Heart right ventricle (tissue), 16 donors: ENCODE results near the gene AGFG1. TPM values are rescaled to one million over a fixed set of nuclear protein-coding genes. Genes with fewer than 3 reads are reported as not detected.

Experiments
- ATAC-seq, 8 donors: fragments of 200-7000 bp; cut with Tn5 transposase; one replicate each; pipeline ENCODE4 v1.9.1; 2020; ENCODE audit warnings: mild to moderate bottlenecking in 8 of 8, moderate library complexity in 8 of 8, moderate number of reproducible peaks in 1 of 8
- DNase-seq, 2 donors: peaks; one replicate each; pipeline ENCODE4 v3.0.0-alpha.2; 2020
- H3K27ac ChIP-seq, 10 donors: fragments of 200-600 bp; sonication (generic) in 2 of 10; one replicate each; pipeline versions ENCODE4 v1.5.0 to v1.8.0; 2020 to 2022; ENCODE audit warnings: mild to moderate bottlenecking in 3 of 10
- H3K27me3 ChIP-seq, 7 donors: fragments of 200-600 bp; one replicate each; pipeline ENCODE4 v1.8.0; 2021 to 2022; ENCODE audit warnings: mild to moderate bottlenecking in 2 of 7
- H3K36me3 ChIP-seq, 9 donors: fragments of 200-600 bp; sonication (generic) in 1 of 9; one replicate each; pipeline versions ENCODE4 v1.5.0 to v1.8.0; 2020 to 2022; ENCODE audit warnings: mild to moderate bottlenecking in 2 of 9
- H3K4me1 ChIP-seq, 9 donors: fragments of 200-600 bp; sonication (generic) in 1 of 9; one replicate each; pipeline versions ENCODE4 v1.5.0 to v1.8.0; 2020 to 2022; ENCODE audit warnings: mild to moderate bottlenecking in 4 of 9
- H3K4me3 ChIP-seq, 10 donors: fragments of 200-600 bp; sonication (generic) in 2 of 10; one replicate each; pipeline versions ENCODE4 v1.5.0 to v1.8.0; 2020 to 2022; ENCODE audit warnings: mild to moderate bottlenecking in 7 of 10, moderate library complexity in 2 of 10
- H3K9me3 ChIP-seq, 11 donors: fragments of 200-600 bp in 10 of 11; sonication (generic) in 2 of 11; one replicate each; pipeline versions ENCODE4 v1.5.0 to v1.8.0; 2013 to 2022; ENCODE audit warnings: mild to moderate bottlenecking in 2 of 11, control low read depth in 1 of 11, moderate library complexity in 1 of 11
- CTCF ChIP-seq, 9 donors: fragments of 200-600 bp; sonication (generic) in 2 of 9; IDR thresholded peaks; one replicate each; pipeline versions ENCODE4 v1.5.0 to v1.8.0; 2021 to 2022; ENCODE audit warnings: antibody characterized with exemption in 9 of 9, mild to moderate bottlenecking in 5 of 9, moderate library complexity in 1 of 9
- WGBS, 2 donors: extraction: QIAGEN DNeasy Blood & Tissue Kit; methylation state at CpG; one replicate each; pipeline ENCODE4 v1.1.7; 2013; ENCODE audit warnings: inconsistent platforms in 1 of 2; 5-methylcytosine and 5-hydroxymethylcytosine counted together
- intact Hi-C, 10 donors: fragments of 100-400 bp; cut with DNase I; formaldehyde crosslinking; loops; one replicate each; pipeline versions ENCODE4 v1.11.1 to v1.14.2; 2022
- long read RNA-seq, 3 donors: library from polyadenylated mRNA; unstranded; transcript quantifications; one replicate each; pipeline ENCODE4 v2.0.0, GENCODE V29; 2020 to 2021
- polyA plus RNA-seq, 2 donors: library from polyadenylated mRNA; stranded (reverse); fragments of 200-250 nt; gene quantifications; one replicate each; pipeline ENCODE4 v1.2.3, GENCODE V29; 2013
- total RNA-seq, 10 donors: library from RNA; stranded (reverse); fragmentation: NEBNext Ultra II Directional in 3 of 10; extraction: Animal tissue kit (Norgen Biotek cat#: 25700) in 3 of 10; gene quantifications; one replicate each; pipeline versions ENCODE4 v1.2.1 to v1.2.4, GENCODE V29; 2021 to 2023
- donor health status: Arrhythmogenic right ventricular cardiomyopathy.
- donor health status: ischemic (EF 13 %, LVEDD 7.1; RV severe dilation, severe dysfunction).
- donor health status: healthy with polysubstance abuse.
- donor health status: DM: no; HTN: yes; CAD: no.
- donor health status: DM: no; HTN: no; CAD: no.
- donor health status: ischemic (EF 25% LVEDD 6.9; RV normal size, moderate dysfunction).
- donor health status: ischemic (EF 25% LVEDD 5.7; RV mildly dilated, moderate dysfunction).
- donor health status: healthy.
- donor health status: DM: yes; HTN: yes; CAD: no.
- donor health status: Ischemic cardiomyopathy.
- donor health status: ischemic (EF 35%, LVEDD 5.7; RV mildly dilated, moderate dysfunction).
- donor health status: nonischemic (EF 11% LVEDD 7.7; RV severe dilation, severe dysfunction).
- donor health status: DM: yes; HTN: yes; CAD: no.
- donor health status: PGD.
- donor health status: ischemic (EF 29% LVEDD 5.4; RV normal size, mild dysfunction).
- donor health status: nonischemic (EF 23%, LVEDD 6.1; RV moderate dilation, normal function).

Gene AGFG1
- 10 to 100 TPM; 52.8 to 77.9 (median 59.0) TPM for total RNA-seq
- polyA plus RNA-seq = 10 to 100 TPM; 14.1 to 42.1 TPM
- long read RNA-seq, donor 1, full-length matches to known transcripts = 12 of 58 reads
- long read RNA-seq, donor 1, partial matches to known transcripts = 1 of 58 reads
- long read RNA-seq, donor 1, other reads (novel, unspliced or antisense) = 45 of 58 reads
- long read RNA-seq, donor 2, full-length matches to known transcripts = 8 of 46 reads
- long read RNA-seq, donor 2, partial matches to known transcripts = 5 of 46 reads
- long read RNA-seq, donor 2, other reads (novel, unspliced or antisense) = 33 of 46 reads
- long read RNA-seq, donor 3, partial matches to known transcripts = 5 of 10 reads
- long read RNA-seq, donor 3, other reads (novel, unspliced or antisense) = 5 of 10 reads

GRCh38 chr2:227471924-227472264, at the start of gene AGFG1:
AGFG1 (plus strand) TSS chr2:227472156; CDS start chr2:227472422, 266 bp downstream.
- H3K36me3 ChIP-seq = peaks cover 0 to 3% (median 0%) of the 10 kb centered on the region in 9 donors
- peak within 1 kb of the TSS; percentile 82 to 99 (median 92) for H3K4me3 ChIP-seq
- no peaks in the 10 kb centered on the region for H3K9me3 ChIP-seq
- peak within 1 kb of the TSS; percentile 41 to 96 (median 86) for H3K27ac ChIP-seq
- TF ChIP-seq CTCF (IDR thresholded peaks at IDR 0.05) = peak; percentile 99 to 100 (median 99)
- H3K4me1 ChIP-seq = peaks cover 9 to 43% (median 29%) of the 10 kb centered on the region in 9 donors
- DNase-seq (peak; percentile 82 to 87), ATAC-seq (peak; percentile 81 to 96 (median 92))
- H3K27me3 ChIP-seq = no peaks in the 10 kb centered on the region
- 0 to 1% methylated on average over 23 to 28 of the region's 28 CpGs for WGBS, 2 donors
- intact Hi-C loops = loop anchor here in 8 of 10 donors (2.0 to 10.0 kb wide), 9 partner anchors 40 to 295 kb away; no protein-coding TSS in a partner anchor

- Histone ChIP-seq H3K36me3 (no peaks in the 10 kb centered on the region), H3K4me1 (peaks cover 0 to 2% (median 0%) of the 10 kb centered on the region in 9 donors), H3K9me3 (no peaks in the 10 kb centered on the region), H3K27me3 (peaks cover 0 to 2% (median 0%) of the 10 kb centered on the region in 7 donors), H3K27ac (no peak overlapping the region), H3K4me3 (no peak overlapping the region)
- intact Hi-C loops = no loop called here
- no peak for ATAC-seq
- no peak for DNase-seq
- no peak for TF ChIP-seq CTCF (IDR thresholded peaks at IDR 0.05)
- 69 to 77% methylated on average over 10 of the region's 10 CpGs for WGBS, 2 donors
These were observed 48.1 kb upstream of the AGFG1 start for GRCh38 chr2:227423656-227424499.

- intact Hi-C loops = no loop called here
- TF ChIP-seq CTCF (IDR thresholded peaks at IDR 0.05) = no peak
These were observed 43.1 kb upstream of the AGFG1 start for GRCh38 chr2:227428731-227429285.

GRCh38 chr2:227430639-227431038, 41.3 kb upstream of the AGFG1 start:
- no peak overlapping the region for H3K27ac ChIP-seq
- peaks cover 0 to 5% (median 0%) of the 10 kb centered on the region in 9 donors for H3K4me1 ChIP-seq
- intact Hi-C loops = no loop called here
- DNase-seq = no peak
- no peak for ATAC-seq
- WGBS, 2 donors = 45 to 68% methylated on average over 3 of the region's 3 CpGs
- H3K27me3 ChIP-seq = peaks cover 0 to 6% (median 0%) of the 10 kb centered on the region in 7 donors
- H3K36me3 ChIP-seq = no peaks in the 10 kb centered on the region
- H3K9me3 ChIP-seq = peaks cover 0 to 20% (median 8%) of the 10 kb centered on the region in 11 donors
- H3K4me3 ChIP-seq = no peak overlapping the region
- no peak for TF ChIP-seq CTCF (IDR thresholded peaks at IDR 0.05)

More at GRCh38 chr2:227428731-227429285, 43.1 kb upstream of the AGFG1 start:
- Histone ChIP-seq H3K27ac (no peak overlapping the region), H3K4me1 (peaks cover 0 to 5% (median 0%) of the 10 kb centered on the region in 9 donors), H3K4me3 (no peak overlapping the region), H3K27me3 (peaks cover 0 to 6% (median 0%) of the 10 kb centered on the region in 7 donors), H3K9me3 (peaks cover 0 to 14% (median 8%) of the 10 kb centered on the region in 11 donors), H3K36me3 (no peaks in the 10 kb centered on the region)
- ATAC-seq (no peak), DNase-seq (no peak)
- WGBS, 2 donors = 76% methylated on average over 8 of the region's 8 CpGs
